Endothelial cell of umbilical vein (primary cell): ENCODE data around the gene PCDH9. TPM values are rescaled to one million over a fixed set of nuclear protein-coding genes. Genes with fewer than 3 reads are reported as not detected.

Source experiments
- BruUV-seq: library from RNA; stranded (reverse); fragments of 400-500 nt; replicated peaks from 2 replicates; lab custom pipeline; 2021; lab: Mats Ljungman, UMichigan
- CTCF ChIA-PET: fragments of 300-600, 350-600 bp; sonication (Branson Sonifier 250); formaldehyde crosslinking; loops from one replicate; lab custom pipeline; 2021; ENCODE audit warnings: antibody characterized with exemption, inconsistent platforms; lab: Charles Lee
- POLR2A ChIA-PET: fragments of 300-600, 350-600 bp; sonication (Branson Sonifier 250); formaldehyde crosslinking; loops from one replicate; lab custom pipeline; 2021; ENCODE audit warnings: antibody characterized with exemption, inconsistent platforms; lab: Charles Lee
- DNase-seq: peaks from one replicate; pipeline ENCODE4 v3.0.0-alpha.2; 2011; ENCODE audit warnings: low read depth, low spot score
- FAIRE-seq: peaks from 2 replicates; lab custom pipeline; 2011; peaks lifted over from hg19 to GRCh38; lab: Jason Lieb, UNC
- H2AFZ ChIP-seq: 2 replicates; pipeline ENCODE4 v1.6.0; 2012; ENCODE audit warnings: low read depth, low read length, control low read depth, inconsistent platforms
- H3K27ac ChIP-seq: 2 replicates; pipeline ENCODE4 v1.5.1; 2011; ENCODE audit warnings: low read depth, mild to moderate bottlenecking, control low read depth, low read length, moderate library complexity; ENCODE audit not compliant: insufficient read depth
- H3K27me3 ChIP-seq, 2 experiments: 2 replicates each; pipeline versions ENCODE4 v1.6.0 to v1.6.1; 2011; ENCODE audit warnings: low read length in 2 of 2, mixed read lengths in 1 of 2; ENCODE audit not compliant: control insufficient read depth in 2 of 2, insufficient read depth in 2 of 2
- H3K36me3 ChIP-seq, 2 experiments: 2 replicates in 1 of 2; 3 replicates in 1 of 2; pipeline ENCODE4 v1.5.1; 2011; ENCODE audit warnings: low read length in 2 of 2, mild to moderate bottlenecking in 1 of 2, moderate library complexity in 1 of 2; ENCODE audit not compliant: control insufficient read depth in 2 of 2, insufficient read depth in 2 of 2; ENCODE audit errors: extremely low read depth in 1 of 2
- H3K4me1 ChIP-seq: 3 replicates; pipeline ENCODE4 v1.5.1; 2011; ENCODE audit warnings: mild to moderate bottlenecking, low read length; ENCODE audit not compliant: control insufficient read depth, insufficient read depth; ENCODE audit errors: extremely low read depth
- H3K4me2 ChIP-seq: 2 replicates; pipeline ENCODE4 v1.6.1; 2011; ENCODE audit warnings: low read length, control low read depth, mixed read lengths; ENCODE audit not compliant: insufficient read depth
- H3K4me3 ChIP-seq, 3 experiments: fragments of 200-600 bp in 1 of 3; sonication (generic), shearing (Covaris generic) in 1 of 3; replicated peaks in 1 of 3; 2 replicates each; pipeline ENCODE4 v1.5.1; 2011 to 2016; ENCODE audit warnings: control low read depth in 3 of 3, low read length in 3 of 3, mild to moderate bottlenecking in 2 of 3, inconsistent platforms in 1 of 3, low read depth in 1 of 3, moderate library complexity in 1 of 3; ENCODE audit not compliant: insufficient read depth in 1 of 3
- H3K79me2 ChIP-seq: 2 replicates; pipeline ENCODE4 v1.6.0; 2012; ENCODE audit warnings: low read length, inconsistent platforms; ENCODE audit not compliant: control insufficient read depth, insufficient read depth
- H3K9ac ChIP-seq: replicated peaks from 2 replicates; pipeline ENCODE3; 2011; ENCODE audit warnings: low read length, control low read depth; ENCODE audit not compliant: insufficient read depth; ENCODE audit errors: extremely low read depth
- H3K9me1 ChIP-seq: replicated peaks from 3 replicates; pipeline ENCODE4 v1.6.0; 2011; ENCODE audit warnings: mild to moderate bottlenecking, low read length; ENCODE audit not compliant: control insufficient read depth, insufficient read depth; ENCODE audit errors: extremely low read depth
- H3K9me3 ChIP-seq: replicated peaks from 2 replicates; pipeline ENCODE4 v1.5.1; 2012; ENCODE audit warnings: low read length, inconsistent platforms; ENCODE audit not compliant: control insufficient read depth, insufficient read depth
- H4K20me1 ChIP-seq: replicated peaks from 2 replicates; pipeline ENCODE3; 2011; ENCODE audit warnings: mild to moderate bottlenecking, low read length; ENCODE audit not compliant: control insufficient read depth, insufficient read depth; ENCODE audit errors: extremely low read depth
- CTCF ChIP-seq, 2 donors: IDR thresholded peaks; 1 replicate in 1 of 2; 2 replicates in 1 of 2; pipeline ENCODE4 v1.5.1; 2011; ENCODE audit warnings: low read length in 2 of 2, mild to moderate bottlenecking in 2 of 2, moderate library complexity in 2 of 2, control low read depth in 1 of 2, inconsistent platforms in 1 of 2, low read depth in 1 of 2; ENCODE audit not compliant: insufficient read depth in 1 of 2; ENCODE audit errors: extremely low read depth in 1 of 2
- EZH2 ChIP-seq: IDR thresholded peaks from 2 replicates; pipeline ENCODE4 v1.6.1; 2012; ENCODE audit warnings: borderline replicate concordance, low read depth, mild to moderate bottlenecking, moderate library complexity, low read length, inconsistent platforms; ENCODE audit not compliant: severe bottlenecking
- FOS ChIP-seq: IDR thresholded peaks from 2 replicates; pipeline ENCODE4 v1.6.1; 2011; ENCODE audit warnings: mild to moderate bottlenecking, low read length, moderate library complexity, borderline replicate concordance; ENCODE audit not compliant: insufficient read depth
- GATA2 ChIP-seq: IDR thresholded peaks from 2 replicates; pipeline ENCODE4 v1.7.0; 2011; ENCODE audit warnings: low read depth, mild to moderate bottlenecking, moderate library complexity, mixed read lengths, low read length; ENCODE audit not compliant: insufficient read length, insufficient read depth
- JUN ChIP-seq: IDR thresholded peaks from 2 replicates; pipeline ENCODE4 v1.6.1; 2011; ENCODE audit warnings: borderline replicate concordance, low read depth; ENCODE audit not compliant: insufficient read length, insufficient read depth
- MAX ChIP-seq: IDR thresholded peaks from 2 replicates; pipeline ENCODE4 v1.6.1; 2011; ENCODE audit not compliant: insufficient read depth, insufficient read length
- MYC ChIP-seq: IDR thresholded peaks from one replicate; pipeline ENCODE4 v1.6.1; 2011; ENCODE audit warnings: mild to moderate bottlenecking, low read depth, low read length
- POLR2A ChIP-seq: IDR thresholded peaks from 2 replicates; pipeline ENCODE4 v1.6.1; 2012; ENCODE audit warnings: low read depth, mild to moderate bottlenecking, control low read depth, low read length
- POLR2AphosphoS5 ChIP-seq: IDR thresholded peaks from 2 replicates; pipeline ENCODE4 v1.6.1; 2012; ENCODE audit warnings: low read depth, mild to moderate bottlenecking, control low read depth, low read length, moderate library complexity; ENCODE audit not compliant: insufficient read depth
- dilution Hi-C: fragments of 300-500 bp; cut with MboI; formaldehyde crosslinking; loops from one replicate; pipeline ENCODE4 v1.15.0; 2019; ENCODE audit warnings: low sequenced_read_pairs; ENCODE audit not compliant: extremely low pct_ligation_motif_present
- intact Hi-C: fragments of 100-400 bp; cut with micrococcal nuclease; formaldehyde crosslinking; loops from one replicate; pipeline ENCODE4 v1.10.0; 2022
- polyA plus RNA-seq, 4 experiments: library from polyadenylated mRNA; depleted of rRNA in 3 of 4; stranded (reverse) in 3 of 4; unstranded in 1 of 4; fragments of >200 nt; gene quantifications; 2 replicates each; pipeline versions ENCODE4 v1.2.1 to v1.2.3, GENCODE V29; 2011 to 2012; ENCODE audit warnings: missing spikeins in 1 of 4
- total RNA-seq: library from RNA; stranded (reverse); gene quantifications from 2 replicates; pipeline ENCODE4 v1.2.3, GENCODE V29; 2021

PCDH9 gene
- total and polyA plus RNA-seq, 2 donors (not counting 3 experiments of a cell fraction or from before 2014, with no cell fraction given): 1.1 to 5.2 TPM

- no peak overlapping the region for H2AFZ ChIP-seq
- H3K79me2 ChIP-seq: no peaks in the 10 kb centered on the region
- no peak overlapping the region for H3K9ac ChIP-seq
- no peak overlapping the region for H3K4me2 ChIP-seq
- no peaks in the 10 kb centered on the region for H3K27me3 ChIP-seq
- CTCF ChIA-PET: interaction anchor here (1.2 kb wide), 1 partner anchor 25 kb away, joined by 3 read pairs; no protein-coding TSS in a partner anchor
- POLR2A ChIA-PET: no interaction called here
- H3K4me3 ChIP-seq: no peak overlapping the region
- H3K9me3 ChIP-seq: no peaks in the 10 kb centered on the region
- TF ChIP-seq FOS (no peak), MYC (no peak), EZH2 (no peak), POLR2AphosphoS5 (no peak), POLR2A (no peak), CTCF (IDR thresholded peaks at IDR 0.05; ENCODE audit: extremely low read depth in 1 of 2, insufficient read depth in 1 of 2, low read depth in 1 of 2, low read length in 2 of 2) (no peak), GATA2 (no peak), JUN (no peak), MAX (no peak)
- FAIRE-seq: no peak
- H3K36me3 ChIP-seq: no peaks in the 10 kb centered on the region
- intact Hi-C loops (no loop called here), dilution Hi-C loops (no loop called here)
- no peaks in the 10 kb centered on the region for H4K20me1 ChIP-seq
- H3K27ac ChIP-seq: no peak overlapping the region
- no peak for DNase-seq
- peaks cover 5% of the 10 kb centered on the region for H3K4me1 ChIP-seq
- BruUV-seq: no TSS peak
- H3K9me1 ChIP-seq: peaks cover 2% of the 10 kb centered on the region
These were observed 260.8 kb downstream of the PCDH9 start for GRCh38 chr13:66969291-66969690.
